SK-N-SH (cell line): Measurements from ENCODE around the gene POP7. TPM values are rescaled to one million over a fixed set of nuclear protein-coding genes. Genes with fewer than 3 reads are reported as not detected.

Source experiments
- CTCF ChIA-PET: fragments of 300-600, 350-600 bp; formaldehyde crosslinking; extraction: SDS; loops from one replicate; lab custom pipeline; 2021; lab: Yijun Ruan, JAX
- POLR2A ChIA-PET: fragments of 350-600 bp; sonication (Branson Sonifier 250); formaldehyde crosslinking; extraction: SDS; loops from one replicate; lab custom pipeline; 2020; ENCODE audit warnings: antibody characterized with exemption, inconsistent platforms; lab: Yijun Ruan, JAX
- DNase-seq: peaks from one replicate; pipeline ENCODE4 v3.0.0; 2012
- H2AFZ ChIP-seq: fragments of 200-600 bp; sonication (generic); 2 replicates; pipeline ENCODE4 v1.8.1; 2016; ENCODE audit warnings: antibody characterized with exemption, mild to moderate bottlenecking, low read depth
- H3F3A ChIP-seq: fragments of 200-600 bp; sonication (generic); replicated peaks from 2 replicates; pipeline ENCODE3; 2016; ENCODE audit warnings: antibody characterized with exemption, mild to moderate bottlenecking; ENCODE audit not compliant: insufficient read depth
- H3K27ac ChIP-seq, 2 experiments: fragments of 200-500 bp in 1 of 2; fragments of 200-600 bp in 1 of 2; sonication (Bioruptor generic) in 1 of 2; sonication (generic), shearing (Covaris generic) in 1 of 2; 2 replicates each; pipeline versions ENCODE4 v1.5.1 to v1.6.1; 2014 to 2016; ENCODE audit warnings: low read depth in 2 of 2, inconsistent platforms in 1 of 2, low read length in 1 of 2, mild to moderate bottlenecking in 1 of 2, mixed read lengths in 1 of 2
- H3K27me3 ChIP-seq: fragments of 200-600 bp; sonication (generic), shearing (Covaris generic); 2 replicates; pipeline ENCODE4 v1.6.1; 2016; ENCODE audit warnings: mixed run types; ENCODE audit not compliant: insufficient read depth
- H3K36me3 ChIP-seq, 2 experiments: fragments of 200-500 bp in 1 of 2; fragments of 200-600 bp in 1 of 2; sonication (Bioruptor generic) in 1 of 2; sonication (generic) in 1 of 2; replicated peaks in 1 of 2; 2 replicates each; pipeline versions ENCODE3 to v1.5.1; 2014 to 2016; ENCODE audit warnings: low read length in 1 of 2, mild to moderate bottlenecking in 1 of 2; ENCODE audit not compliant: insufficient read depth in 2 of 2, control insufficient read depth in 1 of 2
- H3K4me1 ChIP-seq, 2 experiments: fragments of 200-500 bp in 1 of 2; fragments of 200-600 bp in 1 of 2; sonication (Bioruptor generic) in 1 of 2; sonication (generic), shearing (Covaris generic) in 1 of 2; 2 replicates each; pipeline versions ENCODE4 v1.5.1 to v1.6.1; 2014 to 2016; ENCODE audit warnings: low read depth in 1 of 2, low read length in 1 of 2, mixed run types in 1 of 2; ENCODE audit not compliant: insufficient read depth in 2 of 2, control insufficient read depth in 1 of 2
- H3K4me2 ChIP-seq: fragments of 200-600 bp; sonication (generic), shearing (Covaris generic); 2 replicates; pipeline ENCODE4 v1.6.1; 2017; ENCODE audit warnings: mixed run types
- H3K4me3 ChIP-seq, 2 experiments: fragments of 200-500 bp in 1 of 2; fragments of 200-600 bp in 1 of 2; sonication (Bioruptor generic) in 1 of 2; sonication (generic), shearing (Covaris generic) in 1 of 2; 2 replicates each; pipeline versions ENCODE4 v1.5.1 to v1.8.1; 2014 to 2016; ENCODE audit warnings: low read depth in 2 of 2, inconsistent platforms in 1 of 2, low read length in 1 of 2, mild to moderate bottlenecking in 1 of 2, mixed read lengths in 1 of 2, moderate library complexity in 1 of 2
- H3K79me2 ChIP-seq: fragments of 200-600 bp; sonication (generic); 2 replicates; pipeline ENCODE4 v1.8.1; 2017; ENCODE audit warnings: mild to moderate bottlenecking; ENCODE audit not compliant: insufficient read depth
- H3K9ac ChIP-seq: fragments of 200-600 bp; sonication (generic); 2 replicates; pipeline ENCODE4 v1.6.1; 2017; ENCODE audit warnings: mixed run types
- H3K9me2 ChIP-seq: fragments of 200-600 bp; sonication (generic); 2 replicates; pipeline ENCODE4 v1.6.1; 2017; ENCODE audit warnings: mixed run types
- H3K9me3 ChIP-seq: fragments of 200-600 bp; sonication (generic); 2 replicates; pipeline ENCODE4 v1.6.1; 2017; ENCODE audit warnings: mixed run types, mild to moderate bottlenecking, moderate library complexity
- H4K20me1 ChIP-seq: fragments of 200-600 bp; sonication (generic); 2 replicates; pipeline ENCODE4 v1.6.1; 2017; ENCODE audit warnings: mild to moderate bottlenecking, mixed run types; ENCODE audit not compliant: insufficient read depth
- CHD2 ChIP-seq: fragments of 150-350 bp; IDR thresholded peaks from 2 replicates; pipeline ENCODE4 v1.6.1; 2018; ENCODE audit warnings: low read length; ENCODE audit not compliant: partially characterized antibody
- CTCF ChIP-seq: fragments of 200-600 bp; sonication (generic); IDR thresholded peaks from 2 replicates; pipeline ENCODE4 v1.6.1; 2017; ENCODE audit warnings: antibody characterized with exemption, mild to moderate bottlenecking, moderate library complexity
- ELF1 ChIP-seq: IDR thresholded peaks from 2 replicates; pipeline ENCODE4 v1.4.0; 2012
- EP300 ChIP-seq, 2 experiments: IDR thresholded peaks; 2 replicates each; pipeline versions ENCODE4 v1.4.0 to v1.6.1; 2012; ENCODE audit warnings: borderline replicate concordance in 1 of 2, low read depth in 1 of 2, low read length in 1 of 2
- FOXJ3 ChIP-seq: sonication (generic); formaldehyde crosslinking; IDR thresholded peaks from 2 replicates; pipeline ENCODE4 v1.5.1; 2020; ENCODE audit warnings: mild to moderate bottlenecking, missing genetic modification reagents
- FOXM1 ChIP-seq: IDR thresholded peaks from 2 replicates; pipeline ENCODE4 v1.4.0; 2012; ENCODE audit warnings: low read depth, mild to moderate bottlenecking
- GABPA ChIP-seq: IDR thresholded peaks from 2 replicates; pipeline ENCODE4 v1.4.0; 2012; ENCODE audit warnings: low read depth, mild to moderate bottlenecking
- GATA2 ChIP-seq: sonication (generic); formaldehyde crosslinking; IDR thresholded peaks from 2 replicates; pipeline ENCODE4 v1.5.0; 2020; ENCODE audit warnings: mild to moderate bottlenecking, missing genetic modification reagents
- IRF3 ChIP-seq: fragments of 150-350 bp; IDR thresholded peaks from 2 replicates; pipeline ENCODE4 v1.6.1; 2016; ENCODE audit warnings: mild to moderate bottlenecking, low read depth, low read length
- JUND ChIP-seq: IDR thresholded peaks from 2 replicates; pipeline ENCODE4 v1.4.0; 2012
- MAX ChIP-seq: IDR thresholded peaks from 2 replicates; pipeline ENCODE4 v1.4.0; 2012; ENCODE audit warnings: low read depth
- MEF2A ChIP-seq: IDR thresholded peaks from 2 replicates; pipeline ENCODE4 v1.4.0; 2012; ENCODE audit warnings: low read depth, borderline replicate concordance
- PBX3 ChIP-seq: IDR thresholded peaks from 2 replicates; pipeline ENCODE4; 2012
- POLR2AphosphoS5 ChIP-seq: IDR thresholded peaks from 2 replicates; pipeline ENCODE4 v1.6.1; 2012; ENCODE audit warnings: low read depth, low read length
- RAD21 ChIP-seq: IDR thresholded peaks from 2 replicates; pipeline ENCODE4 v1.6.1; 2012; ENCODE audit warnings: mild to moderate bottlenecking, low read length
- RCOR1 ChIP-seq: fragments of 150-350 bp; IDR thresholded peaks from 2 replicates; pipeline ENCODE4 v1.6.1; 2017; ENCODE audit warnings: antibody characterized with exemption, low read length
- REST ChIP-seq: IDR thresholded peaks from 2 replicates; pipeline ENCODE4 v1.6.1; 2012; ENCODE audit warnings: mild to moderate bottlenecking, low read depth, low read length, moderate library complexity
- RFX5 ChIP-seq: IDR thresholded peaks from 2 replicates; pipeline ENCODE4 v1.6.1; 2012; ENCODE audit warnings: mild to moderate bottlenecking, improper control_type of control experiment, low read length
- SIN3A ChIP-seq: IDR thresholded peaks from 2 replicates; pipeline ENCODE4 v1.6.1; 2012; ENCODE audit warnings: low read depth, mild to moderate bottlenecking, low read length, moderate library complexity, borderline replicate concordance
- SMC3 ChIP-seq: IDR thresholded peaks from 2 replicates; pipeline ENCODE4 v1.6.1; 2012; ENCODE audit warnings: low read depth, low read length, improper control_type of control experiment
- TAF1 ChIP-seq: IDR thresholded peaks from 2 replicates; pipeline ENCODE4 v1.6.1; 2012; ENCODE audit warnings: low read depth, mild to moderate bottlenecking, low read length, moderate library complexity, borderline replicate concordance
- TCF12 ChIP-seq: IDR thresholded peaks from 2 replicates; pipeline ENCODE4 v1.4.0; 2012
- TEAD4 ChIP-seq: IDR thresholded peaks from 2 replicates; pipeline ENCODE4 v1.4.0; 2012; ENCODE audit warnings: mild to moderate bottlenecking, borderline replicate concordance; ENCODE audit not compliant: insufficient read depth
- YY1 ChIP-seq: IDR thresholded peaks from 2 replicates; pipeline ENCODE4 v1.4.0; 2012; ENCODE audit warnings: low read depth, mild to moderate bottlenecking
- ZBTB33 ChIP-seq: IDR thresholded peaks from 2 replicates; pipeline ENCODE4 v1.4.0; 2012; ENCODE audit warnings: low read depth, borderline replicate concordance
- WGBS: methylation state at CpG from one replicate; pipeline ENCODE4 v1.1.6; 2017; ENCODE audit warnings: low lambda C conversion rate; 5-methylcytosine and 5-hydroxymethylcytosine counted together
- polyA plus RNA-seq, 3 experiments: library from polyadenylated mRNA; depleted of rRNA; stranded (reverse); fragments of >200 nt; gene quantifications; 2 replicates each; pipeline ENCODE4 v1.2.3, GENCODE V29; 2012

POP7 gene
- polyA plus RNA-seq, 1 of the 3 experiments (the other 2 are of a cell fraction): 81.8 TPM

- Histone ChIP-seq H3K4me3 (peak overlapping the region; percentile 62 to 92), H3K79me2 (peaks cover 25% of the 10 kb centered on the region), H2AFZ (peak overlapping the region; percentile 84), H3K9me2 (no peaks in the 10 kb centered on the region), H3K9ac (peak overlapping the region; percentile 95), H4K20me1 (no peaks in the 10 kb centered on the region; the same call in 1 of the 2 replicates), H3F3A (peaks cover 8% of the 10 kb centered on the region), H3K36me3 (peaks cover 0 to 14% of the 10 kb centered on the region in 2 experiments), H3K9me3 (no peaks in the 10 kb centered on the region), H3K4me1 (peaks cover 6 to 14% of the 10 kb centered on the region in 2 experiments; a peak in 2 of 4 replicates), H3K27me3 (peaks cover 4% of the 10 kb centered on the region; the same call in 1 of the 2 replicates), H3K27ac (peak overlapping the region; percentile 85 to 89), H3K4me2 (peak overlapping the region; percentile 97)
- ChIA-PET POLR2A (interaction anchor here (0.7 to 2.3 kb wide), 18 partner anchors 9 to 185 kb away, joined by 3 to 24 read pairs (median 4); partner anchors contain the start of genes EPHB4, EPO, FBXO24 and GIGYF1), CTCF (interaction anchor here (0.6 to 17.6 kb wide), 83 partner anchors 10 to 577 kb away, joined by 3 to 344 read pairs (median 5); partner anchors contain the start of genes ACTL6B, EPHB4, EPO and GIGYF1)
- WGBS: 0% methylated on average over 16 of the region's 25 CpGs
- peak; percentile 97 for DNase-seq
- TF ChIP-seq SIN3A (peak; percentile 74; the same call in 1 of the 2 replicates), PBX3 (no peak), JUND (no peak), RFX5 (no peak), IRF3 (no peak), MEF2A (no peak), TAF1 (0 out of 2 replicates have a peak, but pooled peaks have one; percentile 25), GABPA (no peak), RAD21 (peak; percentile 80), ELF1 (no peak), SMC3 (peak; percentile 94), CHD2 (no peak), FOXJ3 (CRISPR knock-in tag) (no peak), CTCF (peak; percentile 95), TEAD4 (0 out of 2 replicates have a peak, but pooled peaks have one; percentile 26), TCF12 (no peak), GATA2 (CRISPR knock-in tag) (no peak), REST (no peak), MAX (peak; percentile 60), POLR2AphosphoS5 (no peak), FOXM1 (no peak), YY1 (no peak; the same call in 1 of the 2 replicates), RCOR1 (no peak), ZBTB33 (no peak), EP300 (IDR thresholded peaks at IDR 0.05; ENCODE audit: borderline replicate concordance in 1 of 2, low read depth in 1 of 2, low read length in 1 of 2) (no peak)
Measured at GRCh38 chr7:100705320-100705752, 585 bp upstream of the POP7 start.
